ENCODE data around the gene TBX10. TPM values are rescaled to one million over a fixed set of nuclear protein-coding genes. Genes with fewer than 3 reads are reported as not detected.
"Not testable (repeated sequence)": the region's sequence is repeated elsewhere in the genome, so short reads cannot be mapped to it uniquely, and the experiment has no call there.

The TBX10 gene
- total RNA-seq, 1 donor from 2014 or later, result not detected

DNA sequence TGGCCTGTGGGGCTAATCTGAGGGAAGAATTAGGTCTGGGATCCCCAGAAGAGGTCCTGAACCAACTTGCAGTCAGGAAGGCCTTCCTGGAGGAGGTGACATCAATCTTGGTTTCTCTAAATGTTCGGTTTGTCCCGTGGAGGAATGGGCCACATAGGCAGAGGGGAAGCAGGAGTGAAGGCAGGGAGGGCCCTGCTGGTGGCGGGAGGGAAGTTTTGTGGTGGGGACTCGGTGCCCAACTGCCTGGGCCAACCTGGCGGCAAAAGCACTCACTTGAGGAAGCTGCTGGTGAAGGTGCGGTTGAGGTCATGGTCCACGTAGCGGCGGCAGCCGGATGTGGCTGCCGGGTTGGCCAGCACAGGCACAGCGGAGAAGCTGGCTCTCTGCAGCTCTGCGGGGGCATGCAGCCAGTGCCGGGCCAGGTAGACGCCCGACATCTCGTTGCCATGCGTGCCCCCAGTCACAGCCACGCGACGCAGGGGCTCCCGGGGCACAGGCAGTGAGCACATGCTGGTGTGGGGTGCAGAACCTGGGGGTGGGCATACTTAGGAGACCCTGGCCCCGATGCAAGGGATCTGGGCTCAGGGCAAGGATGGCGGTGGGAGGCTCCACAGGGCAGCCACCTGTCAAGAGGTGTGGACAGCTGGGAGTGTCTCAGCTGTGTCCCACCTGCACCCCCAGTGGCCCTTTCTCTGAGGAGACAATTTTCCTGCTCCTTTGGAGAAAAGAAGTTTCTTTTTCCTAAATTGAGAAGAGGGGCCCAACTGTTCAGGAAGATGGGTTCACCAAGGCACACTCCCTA lies 7.2 kb upstream of the TBX10 start:
- DNase-seq (ENCODE audit: extremely low read depth, low read depth, low spot score), result no peak

DNA sequence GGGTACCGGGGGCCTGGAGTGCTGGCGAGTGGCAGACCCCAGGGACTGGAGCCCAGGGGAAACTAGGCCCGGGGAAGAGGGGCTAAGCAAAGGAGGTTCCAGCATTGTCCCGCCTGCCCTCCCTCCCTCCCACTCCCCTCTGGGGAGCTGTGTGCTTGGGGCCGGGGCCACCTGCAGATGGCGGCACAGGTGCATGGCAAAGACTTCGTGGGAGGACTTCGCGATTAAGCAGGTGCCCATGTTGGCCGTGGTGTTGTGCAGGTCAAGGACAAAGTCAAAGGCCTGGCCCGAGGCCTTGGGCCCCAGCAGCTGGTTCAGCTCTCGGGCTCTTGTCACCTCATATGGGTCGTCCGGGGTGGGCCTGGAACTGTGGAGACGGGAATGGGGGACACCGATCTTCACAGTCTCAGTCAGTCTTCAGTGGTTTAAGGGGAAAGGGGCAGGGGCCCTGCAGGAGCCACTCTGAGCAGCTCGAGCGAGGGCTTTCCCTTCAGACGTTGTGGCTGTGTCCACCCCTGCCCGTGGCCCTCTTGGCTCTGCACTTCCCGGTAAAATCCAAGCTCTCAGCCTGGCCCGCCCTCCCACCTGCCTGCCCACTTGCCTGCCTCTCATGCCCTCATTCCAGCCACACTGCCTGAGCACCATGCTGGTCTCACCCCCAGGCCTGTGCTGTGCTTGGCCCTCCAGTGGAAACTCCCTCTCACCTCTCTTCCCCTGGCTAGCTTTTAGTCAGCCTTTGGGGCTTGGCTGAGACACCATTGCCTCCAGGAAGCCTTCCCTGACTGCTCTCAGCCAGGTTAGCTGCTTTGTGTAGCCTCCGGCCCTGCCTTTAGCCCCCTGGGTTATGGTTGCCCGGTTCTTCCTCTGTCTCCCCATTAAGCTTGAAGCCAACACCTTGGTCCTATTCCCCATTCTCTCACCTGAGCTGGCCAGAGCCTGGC lies 6.2 kb upstream of the TBX10 start:
- no peak for DNase-seq (ENCODE audit: extremely low read depth, low read depth, low spot score)

DNA sequence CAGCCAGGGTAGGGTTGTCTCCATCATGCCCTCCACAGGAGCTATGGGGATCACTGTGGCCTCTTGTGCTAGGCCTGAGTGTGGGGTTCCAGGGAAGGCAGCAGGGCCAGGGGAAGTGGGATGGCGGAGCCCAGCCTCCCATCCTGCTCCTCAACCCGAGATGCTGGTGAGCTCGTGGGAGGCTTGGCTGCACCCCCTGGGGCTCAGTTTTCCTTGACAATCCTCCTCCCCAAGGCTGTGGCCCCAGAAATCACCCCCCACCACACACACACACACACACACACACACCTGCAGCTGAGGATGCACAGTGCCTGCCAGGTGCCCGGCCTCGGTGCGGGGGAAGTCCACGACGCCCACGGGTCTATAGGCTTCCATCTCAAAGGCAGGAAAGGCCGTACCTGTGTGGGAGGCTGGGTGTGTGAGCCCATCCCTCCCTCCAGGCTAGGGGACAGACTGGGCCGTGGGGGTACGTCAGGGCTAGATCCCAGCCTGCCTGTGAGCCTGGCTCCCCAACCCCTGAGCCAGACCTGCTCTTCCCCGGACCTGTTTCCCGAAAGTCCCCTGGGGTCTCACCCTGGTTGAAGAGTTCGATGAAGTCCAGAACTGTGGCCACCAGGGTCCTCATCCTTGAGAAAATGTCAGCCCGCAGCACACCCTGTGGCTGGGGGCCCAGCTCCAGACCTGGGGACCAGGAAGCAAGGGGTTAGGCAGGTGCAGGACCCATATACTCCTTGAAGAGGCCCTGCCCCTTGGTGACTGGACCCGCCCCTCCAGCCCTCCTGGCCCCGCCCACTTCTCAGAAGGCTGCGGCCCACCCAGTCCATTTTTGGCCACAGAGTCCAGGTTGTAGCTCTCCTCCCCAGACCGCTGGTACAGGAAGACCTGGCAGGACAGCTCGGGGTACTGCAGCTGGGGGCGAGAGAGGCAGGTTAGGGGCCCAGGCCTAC lies 5.2 kb upstream of the TBX10 start:
- DNase-seq (ENCODE audit: extremely low read depth, low read depth, low spot score), result no peak

- no peak for DNase-seq (ENCODE audit: extremely low read depth, low read depth, low spot score)
Measured at GRCh38 chr11:67644042-67644441, 4.5 kb upstream of the TBX10 start.

DNA sequence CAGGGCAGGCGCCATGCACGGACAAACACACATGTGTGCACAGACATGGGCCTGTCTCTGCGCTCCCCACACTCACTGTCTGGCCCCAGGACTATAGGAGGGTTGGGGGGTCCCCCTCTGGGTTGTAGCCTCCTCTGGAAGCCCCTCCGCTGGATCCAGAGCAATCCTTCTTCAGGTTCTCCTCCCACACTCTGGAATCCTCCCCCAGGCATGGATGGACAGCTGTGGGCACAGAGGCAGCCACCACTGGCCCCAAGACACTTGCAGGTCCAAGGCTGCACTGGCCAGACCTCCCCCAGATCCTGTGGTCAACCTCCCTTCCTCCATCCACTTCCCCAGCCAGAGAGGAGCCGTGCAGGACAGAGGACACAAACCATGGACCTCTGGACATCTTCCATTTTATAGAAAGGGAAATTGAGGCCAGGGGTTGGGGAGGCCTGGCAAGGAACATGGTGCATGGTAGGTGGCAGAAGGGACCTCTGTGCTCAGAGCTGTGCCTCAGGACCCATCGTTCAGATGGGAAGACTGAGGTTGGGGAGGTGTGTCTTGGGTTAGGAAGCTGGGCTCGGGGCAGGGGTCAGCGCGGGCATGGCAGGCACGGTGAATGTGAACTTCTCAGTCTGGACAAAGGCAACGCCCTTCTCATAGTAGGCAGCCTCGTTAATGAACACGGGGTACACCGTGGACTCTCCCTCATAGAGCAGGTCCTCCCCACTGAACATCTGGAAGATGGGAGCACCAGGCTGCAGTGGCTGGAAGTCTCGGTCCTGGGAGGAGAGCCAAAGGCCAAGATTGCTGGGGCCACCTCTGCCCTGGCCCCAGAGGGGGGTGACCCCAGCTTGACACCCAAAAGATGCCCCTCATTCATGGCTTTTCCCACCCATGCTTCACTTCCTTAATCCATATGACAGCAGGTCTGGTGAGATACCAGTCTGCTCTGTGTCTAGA lies 2.9 kb upstream of the TBX10 start:
- no peak for DNase-seq (ENCODE audit: extremely low read depth, low read depth, low spot score)

- no peak for DNase-seq (ENCODE audit: extremely low read depth, low read depth, low spot score)
Measured at GRCh38 chr11:67641338-67642172, 2.0 kb upstream of the TBX10 start.

- no peak for DNase-seq (ENCODE audit: extremely low read depth, low read depth, low spot score)
Measured at GRCh38 chr11:67640758-67641337, 1.3 kb upstream of the TBX10 start.

- no peak for DNase-seq (ENCODE audit: extremely low read depth, low read depth, low spot score)
Measured at GRCh38 chr11:67640021-67640757, 626 bp upstream of the TBX10 start.

GRCh38 chr11:67638535-67639437 lies 777 bp downstream of the TBX10 start:
- DNase-seq (ENCODE audit: extremely low read depth, low read depth, low spot score), result no peak

DNA sequence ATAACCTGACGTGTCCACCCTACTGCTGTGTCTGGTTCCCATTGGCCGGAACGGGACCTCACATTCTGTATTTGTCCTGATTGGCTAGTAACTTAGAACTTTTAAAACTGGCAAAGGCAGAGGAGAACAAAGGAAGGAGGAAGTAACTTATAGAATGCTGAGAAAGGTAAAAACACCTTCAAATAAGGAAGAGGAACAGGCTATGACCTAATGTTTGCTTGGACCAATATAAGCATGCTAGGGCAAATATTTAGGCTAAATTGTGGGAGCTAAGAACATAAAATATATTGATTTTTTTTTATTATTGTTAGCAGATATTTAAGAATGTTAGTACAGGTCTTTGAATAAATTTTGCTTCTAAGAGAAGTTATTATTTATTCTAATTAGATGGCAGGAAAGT lies 2.1 kb downstream of the TBX10 start:
- DNase-seq (ENCODE audit: extremely low read depth, low read depth, low spot score), result not testable (repeated sequence)

- DNase-seq (ENCODE audit: extremely low read depth, low read depth, low spot score), result no peak
Measured at GRCh38 chr11:67636962-67637361, 2.6 kb downstream of the TBX10 start.

DNA sequence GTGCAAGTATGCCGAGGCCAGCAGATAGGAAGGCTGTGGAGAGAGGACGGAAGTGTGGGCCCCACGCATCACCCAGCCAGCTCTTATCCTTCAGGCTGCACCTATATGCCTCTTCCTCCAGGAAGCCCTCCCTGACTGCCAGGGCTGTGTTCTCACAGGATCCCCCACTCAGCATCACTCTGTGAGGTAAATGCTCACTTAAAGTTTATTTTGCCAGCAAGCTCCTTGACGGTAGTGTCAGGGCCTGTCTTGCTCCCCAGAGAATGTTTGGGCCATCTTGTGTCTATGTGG lies 4.4 kb downstream of the TBX10 start:
- DNase-seq (ENCODE audit: extremely low read depth, low read depth, low spot score), result no peak

DNA sequence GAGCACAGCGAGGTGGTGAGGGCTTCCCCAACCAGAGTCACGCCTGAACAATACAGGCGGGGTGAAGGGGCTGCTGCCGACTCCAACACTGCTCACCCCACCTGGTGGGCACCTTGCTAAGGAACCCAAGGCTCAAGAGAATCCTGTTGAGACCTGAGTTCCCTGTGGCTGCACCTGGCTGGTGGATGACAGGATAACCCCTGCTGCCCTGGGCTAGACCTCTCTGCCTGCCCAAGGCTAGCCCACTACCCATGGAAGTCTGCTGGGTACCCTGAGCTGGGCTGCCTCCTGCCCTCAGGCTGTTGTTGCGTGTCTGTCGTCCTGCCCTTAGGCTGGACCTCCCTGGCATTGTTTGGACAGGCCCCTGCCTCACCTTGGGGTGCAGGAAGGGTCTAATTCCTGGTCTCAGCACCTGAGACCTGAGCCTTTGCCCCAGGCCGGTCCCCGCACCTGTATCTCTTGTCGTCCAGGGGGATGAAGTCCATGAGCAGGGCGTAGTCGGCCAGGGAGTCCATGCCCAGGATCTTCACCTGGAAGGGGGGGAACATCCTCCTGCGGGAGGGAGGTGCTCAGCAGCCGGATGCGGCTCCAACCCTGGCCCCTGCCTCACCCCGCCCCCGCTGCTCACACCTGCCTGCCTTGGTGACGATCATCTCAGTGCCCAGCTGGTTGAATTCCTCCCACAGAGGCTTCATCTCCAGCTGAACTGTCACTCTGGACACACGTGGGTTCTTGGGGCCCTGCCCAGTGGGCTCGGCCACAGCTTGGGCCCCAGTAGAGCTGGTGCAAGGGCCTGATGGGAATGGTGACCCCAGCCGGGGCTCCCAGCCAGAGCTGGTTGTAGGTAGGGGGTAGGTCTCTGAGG lies 5.0 kb downstream of the TBX10 start:
- DNase-seq (ENCODE audit: extremely low read depth, low read depth, low spot score), result no peak

GRCh38 chr11:67633758-67634365 lies 5.7 kb downstream of the TBX10 start:
- DNase-seq (ENCODE audit: extremely low read depth, low read depth, low spot score), result no peak

DNA sequence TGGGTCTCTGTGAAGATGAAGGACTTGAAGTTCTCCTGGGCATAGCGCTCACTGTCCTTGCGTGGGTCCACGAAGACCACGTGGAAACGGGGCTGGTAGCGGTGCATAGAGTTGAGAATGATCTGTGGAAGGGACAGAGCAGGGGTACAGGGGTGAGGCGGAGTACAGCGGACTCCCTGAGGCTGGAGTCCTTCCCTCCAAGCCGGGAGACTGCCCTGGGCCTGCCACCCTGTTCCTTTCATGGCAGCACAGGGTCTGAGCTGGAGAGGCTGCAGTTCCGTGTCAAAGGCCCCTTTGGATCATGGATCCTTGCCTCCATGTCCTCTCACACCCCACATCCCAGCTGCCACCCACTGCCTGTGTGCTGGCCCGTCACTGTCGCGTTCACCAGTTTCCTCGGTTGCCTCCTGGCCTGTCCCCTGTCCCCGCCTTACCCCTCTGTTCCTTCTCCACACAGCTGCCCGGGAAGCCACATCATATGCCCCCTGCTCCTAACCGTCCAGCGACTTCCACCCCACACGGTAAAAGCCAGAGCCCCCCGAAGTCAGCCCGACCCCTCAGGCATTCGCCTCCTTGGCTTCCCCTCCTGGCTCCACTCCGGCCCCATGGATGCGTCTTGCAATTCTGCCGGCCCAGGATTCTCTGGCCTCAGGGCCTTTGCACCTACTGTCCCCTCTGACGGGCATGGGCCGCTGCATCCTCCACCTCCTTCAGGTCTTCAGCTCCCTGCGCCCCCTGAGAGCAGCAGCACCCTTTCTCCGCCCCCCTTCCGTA lies 6.4 kb downstream of the TBX10 start:
- no peak for DNase-seq (ENCODE audit: extremely low read depth, low read depth, low spot score)

Data from glomerular endothelial cell (primary cell).